Left lobe of liver (tissue), 2 donors: ENCODE measurements around the gene SRRM5. TPM values are rescaled to one million over a fixed set of nuclear protein-coding genes. Genes with fewer than 3 reads are reported as not detected.

Source experiments
- ATAC-seq: fragments of 200-7000 bp; cut with Tn5 transposase; one replicate; pipeline ENCODE4 v1.9.1; 2020; ENCODE audit warnings: mild to moderate bottlenecking, moderate library complexity
- DNase-seq: peaks from one replicate; pipeline ENCODE4 v3.0.0-alpha.2; 2020; ENCODE audit warnings: low spot score
- total RNA-seq: library from RNA; stranded (reverse); gene quantifications from one replicate; pipeline ENCODE4 v1.2.1, GENCODE V29; 2021
- donor health status: DM: no; HTN: no; CAD: no; lungs with moderate emphysema.
- donor health status: DM: no; HTN: yes; CAD: no.

Gene SRRM5
- total RNA-seq, 1 donor from 2014 or later = 0.35 TPM

GRCh38 chr19:43664018-43664417 is 52.1 kb downstream of the SRRM5 start:
- DNase-seq = no peak
- no peak for ATAC-seq

Other genes with a start within 250 kb of the SRRM5 start
- not detected for gene TEX101, start 197.2 kb upstream of the SRRM5 start, total RNA-seq
- 0.53 TPM for gene LYPD3, start 146.5 kb upstream of the SRRM5 start, total RNA-seq
- gene PHLDB3, start 107.3 kb upstream of the SRRM5 start, total RNA-seq = 17.7 TPM
- gene ETHE1, start 84.9 kb upstream of the SRRM5 start, total RNA-seq = 43.5 TPM
- gene ZNF575, start 78.9 kb upstream of the SRRM5 start, total RNA-seq = 1.5 TPM
- 8.8 TPM for gene XRCC1, start 36.6 kb upstream of the SRRM5 start, total RNA-seq
- gene PINLYP, start 36.3 kb upstream of the SRRM5 start, total RNA-seq = 0.88 TPM
- 17.1 TPM for gene IRGQ, start 16.0 kb upstream of the SRRM5 start, total RNA-seq
- gene ZNF576, start 15.5 kb upstream of the SRRM5 start, total RNA-seq = 7.7 TPM
- gene ZNF428, start 7.5 kb downstream of the SRRM5 start, total RNA-seq = 15.7 TPM
- gene CADM4, start 27.8 kb downstream of the SRRM5 start, total RNA-seq = 5.1 TPM
- 3.4 TPM for gene PLAUR, start 58.1 kb downstream of the SRRM5 start, total RNA-seq
- not detected for gene IRGC, start 104.0 kb downstream of the SRRM5 start, total RNA-seq
- 13.2 TPM for gene SMG9, start 142.9 kb downstream of the SRRM5 start, total RNA-seq
- gene KCNN4, start 168.9 kb downstream of the SRRM5 start, total RNA-seq = 0.43 TPM
- gene LYPD5, start 190.4 kb downstream of the SRRM5 start, total RNA-seq = not detected
- 2.6 TPM for gene ZNF283, start 215.2 kb downstream of the SRRM5 start, total RNA-seq